Keratinocyte (primary cell): ENCODE measurements around the gene CSNK1D. TPM values are rescaled to one million over a fixed set of nuclear protein-coding genes. Genes with fewer than 3 reads are reported as not detected.

Source experiments
- DNase-seq: peaks from one replicate; pipeline ENCODE4 v3.0.0-alpha.2; 2011; ENCODE audit warnings: low read depth, missing footprints, low spot score
- FAIRE-seq: peaks from 2 replicates; lab custom pipeline; 2011; peaks lifted over from hg19 to GRCh38; lab: Jason Lieb, UNC
- H2AFZ ChIP-seq: 2 replicates; pipeline ENCODE4 v1.6.0; 2012; ENCODE audit warnings: low read length, control low read depth, inconsistent platforms; ENCODE audit not compliant: control insufficient read depth
- H3K27ac ChIP-seq: 2 replicates; pipeline ENCODE4 v1.5.1; 2011; ENCODE audit warnings: low read length; ENCODE audit not compliant: control insufficient read depth, insufficient read depth
- H3K27me3 ChIP-seq: 3 replicates; pipeline ENCODE4 v1.6.0; 2011; ENCODE audit warnings: low read length; ENCODE audit not compliant: control insufficient read depth, insufficient read depth; ENCODE audit errors: extremely low read depth
- H3K36me3 ChIP-seq, 2 experiments: 2 replicates in 1 of 2; 3 replicates in 1 of 2; pipeline ENCODE4 v1.5.1; 2011; ENCODE audit warnings: low read length in 2 of 2, mild to moderate bottlenecking in 1 of 2; ENCODE audit not compliant: control insufficient read depth in 2 of 2, insufficient read depth in 2 of 2; ENCODE audit errors: extremely low read depth in 1 of 2
- H3K4me1 ChIP-seq: 3 replicates; pipeline ENCODE4 v1.5.1; 2011; ENCODE audit warnings: low read length; ENCODE audit not compliant: control insufficient read depth, insufficient read depth; ENCODE audit errors: extremely low read depth
- H3K4me2 ChIP-seq: 3 replicates; pipeline ENCODE4 v1.6.0; 2011; ENCODE audit warnings: low read depth, low read length; ENCODE audit not compliant: control insufficient read depth, insufficient read depth; ENCODE audit errors: extremely low read depth
- H3K4me3 ChIP-seq, 3 experiments: fragments of 200-600 bp in 1 of 3; sonication (generic) in 1 of 3; 2 replicates in 2 of 3; 3 replicates in 1 of 3; pipeline ENCODE4 v1.5.1; 2011 to 2016; ENCODE audit warnings: low read length in 3 of 3, mild to moderate bottlenecking in 3 of 3, control low read depth in 2 of 3, inconsistent platforms in 1 of 3, low read depth in 1 of 3, mixed read lengths in 1 of 3, mixed run types in 1 of 3, moderate library complexity in 1 of 3; ENCODE audit not compliant: control insufficient read depth in 2 of 3, insufficient read depth in 2 of 3; ENCODE audit errors: extremely low read depth in 1 of 3
- H3K79me2 ChIP-seq: 2 replicates; pipeline ENCODE4 v1.6.0; 2012; ENCODE audit warnings: low read length; ENCODE audit not compliant: control insufficient read depth, insufficient read depth
- H3K9ac ChIP-seq: 3 replicates; pipeline ENCODE4 v1.6.0; 2011; ENCODE audit warnings: low read length; ENCODE audit not compliant: control insufficient read depth, insufficient read depth; ENCODE audit errors: extremely low read depth
- H3K9me1 ChIP-seq: 3 replicates; pipeline ENCODE4 v1.6.0; 2011; ENCODE audit warnings: low read length; ENCODE audit not compliant: control insufficient read depth, insufficient read depth; ENCODE audit errors: extremely low read depth
- H3K9me3 ChIP-seq: 2 replicates; pipeline ENCODE4 v1.5.1; 2012; ENCODE audit warnings: low read depth, low read length; ENCODE audit not compliant: control insufficient read depth
- H4K20me1 ChIP-seq: 3 replicates; pipeline ENCODE4 v1.6.0; 2011; ENCODE audit warnings: low read length; ENCODE audit not compliant: control insufficient read depth, insufficient read depth; ENCODE audit errors: extremely low read depth
- EZH2 ChIP-seq: IDR thresholded peaks from one replicate; pipeline ENCODE4 v1.6.1; 2012; ENCODE audit warnings: inconsistent platforms, mild to moderate bottlenecking, low read length, moderate library complexity
- dilution Hi-C: fragments of 300-500 bp; cut with MboI; formaldehyde crosslinking; loops from one replicate; pipeline ENCODE4 v1.7.0; 2020; ENCODE audit warnings: low sequenced_read_pairs; ENCODE audit not compliant: extremely low pct_ligation_motif_present
- polyA plus RNA-seq, 5 experiments: library from polyadenylated mRNA; depleted of rRNA in 3 of 5; stranded (reverse) in 3 of 5; stranded (forward) in 1 of 5; unstranded in 1 of 5; fragments of >200 nt; gene quantifications; 1 replicate in 1 of 5; 2 replicates in 3 of 5; 3 replicates in 1 of 5; pipeline versions ENCODE4 v1.2.1 to v1.2.3, GENCODE V29; 2011 to 2012; ENCODE audit warnings: missing spikeins in 2 of 5, low read depth in 1 of 5, low replicate concordance in 1 of 5
- TF ChIP-seq, protein P1 (sequence below), 3 experiments: IDR thresholded peaks in 1 of 3; conservative IDR thresholded peaks in 1 of 3; optimal IDR thresholded peaks in 1 of 3; 2 replicates in 2 of 3; 3 replicates in 1 of 3; pipeline versions ENCODE3 to v1.5.1; 2011; ENCODE audit warnings: low read length in 3 of 3, mild to moderate bottlenecking in 3 of 3, moderate library complexity in 2 of 3, control low read depth in 1 of 3, inconsistent platforms in 1 of 3; ENCODE audit not compliant: insufficient read depth in 2 of 3; ENCODE audit errors: extremely low read depth in 1 of 3

Gene CSNK1D
- polyA plus RNA-seq, 1 donor (not counting 4 experiments of a cell fraction or from before 2014, with no cell fraction given) = 86.0 TPM

DNA sequence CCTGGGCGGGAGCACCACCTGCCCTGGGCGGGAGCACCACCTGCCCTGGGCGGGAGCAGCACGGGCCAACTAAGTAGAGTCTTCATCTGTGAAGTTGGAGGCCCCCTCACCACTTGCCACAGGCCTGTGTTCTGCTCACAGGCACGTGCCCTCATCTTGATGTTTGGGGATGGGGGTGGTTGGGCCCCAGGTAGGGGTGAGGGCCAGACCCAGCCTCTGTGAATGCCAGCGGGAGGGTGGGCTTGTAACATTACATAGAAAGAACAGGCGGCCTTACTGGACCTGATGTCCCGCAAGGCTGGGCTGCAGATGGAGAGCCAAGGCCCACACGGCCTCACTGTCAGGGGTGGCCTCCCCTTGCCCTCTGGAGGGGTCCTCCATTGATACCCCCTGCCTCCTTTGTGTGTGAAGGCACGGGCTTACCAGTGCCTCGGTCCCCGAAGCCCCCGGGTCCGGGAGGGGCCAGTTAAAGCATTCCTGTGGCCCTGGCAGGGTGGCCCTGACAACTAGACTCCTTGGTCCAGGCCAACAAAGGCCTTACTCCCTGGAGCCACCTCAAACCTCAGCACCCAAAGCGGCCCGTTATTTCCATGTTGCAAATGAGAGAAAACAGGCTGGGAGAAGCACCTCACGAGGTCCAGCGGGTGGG lies 45.7 kb downstream of the CSNK1D start:
- FAIRE-seq = no peak
- DNase-seq = no peak
- H3K9ac ChIP-seq = peak overlapping the region; percentile 76
- no peaks in the 10 kb centered on the region for H3K79me2 ChIP-seq
- dilution Hi-C loops = no loop called here
- peak overlapping the region; percentile 20 for H3K27ac ChIP-seq
- H3K36me3 ChIP-seq = no peaks in the 10 kb centered on the region
- peaks cover 13% of the 10 kb centered on the region for H3K4me1 ChIP-seq
- TF ChIP-seq EZH2 = no peak
- TF ChIP-seq, protein P1, sequence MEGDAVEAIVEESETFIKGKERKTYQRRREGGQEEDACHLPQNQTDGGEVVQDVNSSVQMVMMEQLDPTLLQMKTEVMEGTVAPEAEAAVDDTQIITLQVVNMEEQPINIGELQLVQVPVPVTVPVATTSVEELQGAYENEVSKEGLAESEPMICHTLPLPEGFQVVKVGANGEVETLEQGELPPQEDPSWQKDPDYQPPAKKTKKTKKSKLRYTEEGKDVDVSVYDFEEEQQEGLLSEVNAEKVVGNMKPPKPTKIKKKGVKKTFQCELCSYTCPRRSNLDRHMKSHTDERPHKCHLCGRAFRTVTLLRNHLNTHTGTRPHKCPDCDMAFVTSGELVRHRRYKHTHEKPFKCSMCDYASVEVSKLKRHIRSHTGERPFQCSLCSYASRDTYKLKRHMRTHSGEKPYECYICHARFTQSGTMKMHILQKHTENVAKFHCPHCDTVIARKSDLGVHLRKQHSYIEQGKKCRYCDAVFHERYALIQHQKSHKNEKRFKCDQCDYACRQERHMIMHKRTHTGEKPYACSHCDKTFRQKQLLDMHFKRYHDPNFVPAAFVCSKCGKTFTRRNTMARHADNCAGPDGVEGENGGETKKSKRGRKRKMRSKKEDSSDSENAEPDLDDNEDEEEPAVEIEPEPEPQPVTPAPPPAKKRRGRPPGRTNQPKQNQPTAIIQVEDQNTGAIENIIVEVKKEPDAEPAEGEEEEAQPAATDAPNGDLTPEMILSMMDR (optimal IDR thresholded peaks at IDR 0.05 in 1 of 3, IDR thresholded peaks at IDR 0.05 in 1 of 3, conservative IDR thresholded peaks at IDR 0.05 in 1 of 3; ENCODE audit: extremely low read depth in 1 of 3, insufficient read depth in 2 of 3, low read length in 3 of 3) = no peak
- H3K9me3 ChIP-seq = no peaks in the 10 kb centered on the region
- H4K20me1 ChIP-seq = no peaks in the 10 kb centered on the region
- H2AFZ ChIP-seq = no peak overlapping the region
- peak overlapping the region; percentile 52 to 68 (median 60) for H3K4me3 ChIP-seq
- no peaks in the 10 kb centered on the region for H3K27me3 ChIP-seq
- H3K4me2 ChIP-seq = peak overlapping the region; percentile 69
- no peaks in the 10 kb centered on the region for H3K9me1 ChIP-seq

DNA sequence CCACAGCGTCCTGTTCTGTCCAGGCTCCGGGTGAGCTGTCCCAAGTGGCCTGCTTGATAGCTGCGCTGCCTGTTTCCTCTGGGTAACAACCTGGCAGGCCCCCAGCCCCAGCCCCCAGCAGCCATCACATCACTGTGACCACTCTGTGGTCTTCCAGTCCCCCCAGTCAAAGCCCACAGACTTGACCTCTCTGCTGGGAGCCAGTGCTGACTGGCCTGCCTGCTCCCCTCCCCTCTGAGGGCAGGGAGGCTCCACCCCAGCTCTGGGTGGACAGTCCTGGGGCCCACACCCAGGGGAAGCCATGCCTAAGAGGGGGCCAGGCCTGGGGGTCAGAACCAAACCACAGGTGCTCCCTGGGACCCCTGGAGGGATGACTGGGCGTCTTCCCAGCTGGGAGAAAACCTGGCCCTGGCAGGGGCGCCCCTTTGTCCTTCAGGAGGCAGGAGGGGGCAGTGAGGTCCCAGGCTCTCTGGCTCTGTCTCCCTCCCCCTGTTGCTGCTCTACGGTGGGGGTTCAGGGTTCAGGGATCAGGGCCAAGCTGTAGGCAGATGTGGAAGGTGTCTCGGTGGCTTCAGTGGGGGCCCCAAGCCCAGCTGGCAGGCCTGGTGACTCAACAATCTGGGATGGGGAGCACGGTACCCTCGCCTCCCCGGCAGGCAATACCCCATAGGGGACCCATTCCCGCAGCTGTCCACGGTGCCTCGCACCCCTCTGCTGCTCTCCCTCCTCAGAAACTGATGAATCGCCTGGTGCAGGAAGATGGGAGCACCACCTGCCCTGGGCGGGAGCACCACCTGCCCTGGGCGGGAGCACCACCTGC lies 46.5 kb downstream of the CSNK1D start:
- no peak overlapping the region for H3K9ac ChIP-seq
- no peak overlapping the region for H3K4me2 ChIP-seq
- no peak for FAIRE-seq
- DNase-seq = no peak
- H3K27ac ChIP-seq = no peak overlapping the region
- H3K4me3 ChIP-seq = no peak overlapping the region
- no peaks in the 10 kb centered on the region for H3K9me3 ChIP-seq
- H3K9me1 ChIP-seq = no peaks in the 10 kb centered on the region
- dilution Hi-C loops = no loop called here
- H3K36me3 ChIP-seq = no peaks in the 10 kb centered on the region
- H3K4me1 ChIP-seq = peaks cover 13% of the 10 kb centered on the region
- no peak for TF ChIP-seq EZH2
- TF ChIP-seq, protein P1 (optimal IDR thresholded peaks at IDR 0.05 in 1 of 3, IDR thresholded peaks at IDR 0.05 in 1 of 3, conservative IDR thresholded peaks at IDR 0.05 in 1 of 3; ENCODE audit: extremely low read depth in 1 of 3, insufficient read depth in 2 of 3, low read length in 3 of 3) = no peak
- no peak overlapping the region for H2AFZ ChIP-seq
- H4K20me1 ChIP-seq = no peaks in the 10 kb centered on the region
- H3K27me3 ChIP-seq = no peaks in the 10 kb centered on the region
- H3K79me2 ChIP-seq = no peaks in the 10 kb centered on the region
